ENCODE results near the gene INSYN2B. TPM values are rescaled to one million over a fixed set of nuclear protein-coding genes. Genes with fewer than 3 reads are reported as not detected.

The INSYN2B gene
- total RNA-seq, 1 experiment from 2014 or later = not detected

DNA sequence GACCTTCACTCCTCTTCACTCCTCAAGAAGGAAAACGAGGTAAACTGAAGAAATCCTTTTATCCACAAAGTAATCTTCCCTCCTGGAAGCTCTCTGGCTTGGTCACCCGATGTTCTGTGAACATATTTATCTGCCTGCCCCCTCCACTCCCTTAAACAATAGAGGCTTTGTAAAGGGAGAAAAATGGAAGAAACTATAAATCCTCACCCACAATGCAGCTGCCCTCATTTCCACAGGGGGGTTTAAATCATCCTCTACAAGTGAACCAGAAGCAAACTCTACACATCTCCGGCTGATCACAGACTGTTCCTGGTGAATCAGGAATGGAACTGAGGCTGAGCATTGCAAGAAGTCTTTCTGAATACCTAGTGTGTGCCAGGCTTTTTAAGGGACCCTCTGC is 7.2 kb downstream of the INSYN2B start:
- H3K4me1 ChIP-seq (ENCODE audit: control insufficient read depth in 1 of 2, insufficient read depth in 2 of 2, low read length in 2 of 2) = peaks cover 0 to 9% of the 10 kb centered on the region in 2 experiments; a peak in 2 of 4 replicates
- ChIA-PET POLR2A (no interaction called here), CTCF (no interaction called here), RAD21 (ENCODE audit: low non-redundant PET in 1 of 2, low total read pairs in 2 of 2, uncharacterized antibody in 2 of 2, unreplicated experiment in 2 of 2) (no interaction called here)
- no peaks in the 10 kb centered on the region for H3K9me3 ChIP-seq (ENCODE audit: control insufficient read depth in 1 of 2, insufficient read depth in 1 of 2, low read depth in 1 of 2, low read length in 2 of 2)
- H3K79me2 ChIP-seq (ENCODE audit: insufficient read depth, low read length) = no peaks in the 10 kb centered on the region
- no TSS peak for BruUV-seq (replicated peaks)
- H3K4me2 ChIP-seq (ENCODE audit: low read length) = no peak overlapping the region
- no peaks in the 10 kb centered on the region for H3K36me3 ChIP-seq (ENCODE audit: control insufficient read depth in 1 of 2, insufficient read depth in 2 of 2, low read length in 2 of 2)
- H3K27me3 ChIP-seq (ENCODE audit: insufficient read depth, low read length) = peaks cover 61% of the 10 kb centered on the region
- no peaks in the 10 kb centered on the region for H4K20me1 ChIP-seq (ENCODE audit: insufficient read depth)
- no peak overlapping the region for H3K4me3 ChIP-seq (replicated peaks in 1 of 2; ENCODE audit: low read depth in 1 of 2, low read length in 2 of 2)
- no peak overlapping the region for H3K27ac ChIP-seq (ENCODE audit: low read depth, low read length)
- no peak for TF ChIP-seq EGR1 (IDR thresholded peaks at IDR 0.05; ENCODE audit: low read depth)
- no peak for TF ChIP-seq ELF1 (IDR thresholded peaks at IDR 0.05; ENCODE audit: borderline replicate concordance, low read depth)
- no peak for TF ChIP-seq YY1 (IDR thresholded peaks at IDR 0.05; ENCODE audit: extremely low read depth, insufficient replicate concordance, low read depth, low read length)
- TF ChIP-seq, protein P1, sequence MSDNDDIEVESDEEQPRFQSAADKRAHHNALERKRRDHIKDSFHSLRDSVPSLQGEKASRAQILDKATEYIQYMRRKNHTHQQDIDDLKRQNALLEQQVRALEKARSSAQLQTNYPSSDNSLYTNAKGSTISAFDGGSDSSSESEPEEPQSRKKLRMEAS (IDR thresholded peaks at IDR 0.05) = no peak
- TF ChIP-seq, protein P2, sequence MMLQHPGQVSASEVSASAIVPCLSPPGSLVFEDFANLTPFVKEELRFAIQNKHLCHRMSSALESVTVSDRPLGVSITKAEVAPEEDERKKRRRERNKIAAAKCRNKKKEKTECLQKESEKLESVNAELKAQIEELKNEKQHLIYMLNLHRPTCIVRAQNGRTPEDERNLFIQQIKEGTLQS (IDR thresholded peaks at IDR 0.05) = no peak
- no peak for TF ChIP-seq SP1 (IDR thresholded peaks at IDR 0.05; ENCODE audit: low read depth)
- no peak for TF ChIP-seq RAD21 (IDR thresholded peaks at IDR 0.05; ENCODE audit: low read depth)
- no peak for TF ChIP-seq CEBPB (IDR thresholded peaks at IDR 0.05; ENCODE audit: low read depth)
- TF ChIP-seq, protein P3, sequence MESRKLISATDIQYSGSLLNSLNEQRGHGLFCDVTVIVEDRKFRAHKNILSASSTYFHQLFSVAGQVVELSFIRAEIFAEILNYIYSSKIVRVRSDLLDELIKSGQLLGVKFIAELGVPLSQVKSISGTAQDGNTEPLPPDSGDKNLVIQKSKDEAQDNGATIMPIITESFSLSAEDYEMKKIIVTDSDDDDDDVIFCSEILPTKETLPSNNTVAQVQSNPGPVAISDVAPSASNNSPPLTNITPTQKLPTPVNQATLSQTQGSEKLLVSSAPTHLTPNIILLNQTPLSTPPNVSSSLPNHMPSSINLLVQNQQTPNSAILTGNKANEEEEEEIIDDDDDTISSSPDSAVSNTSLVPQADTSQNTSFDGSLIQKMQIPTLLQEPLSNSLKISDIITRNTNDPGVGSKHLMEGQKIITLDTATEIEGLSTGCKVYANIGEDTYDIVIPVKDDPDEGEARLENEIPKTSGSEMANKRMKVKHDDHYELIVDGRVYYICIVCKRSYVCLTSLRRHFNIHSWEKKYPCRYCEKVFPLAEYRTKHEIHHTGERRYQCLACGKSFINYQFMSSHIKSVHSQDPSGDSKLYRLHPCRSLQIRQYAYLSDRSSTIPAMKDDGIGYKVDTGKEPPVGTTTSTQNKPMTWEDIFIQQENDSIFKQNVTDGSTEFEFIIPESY (IDR thresholded peaks at IDR 0.05; ENCODE audit: extremely low read depth, insufficient replicate concordance, low read length) = no peak
- TF ChIP-seq, protein P4, sequence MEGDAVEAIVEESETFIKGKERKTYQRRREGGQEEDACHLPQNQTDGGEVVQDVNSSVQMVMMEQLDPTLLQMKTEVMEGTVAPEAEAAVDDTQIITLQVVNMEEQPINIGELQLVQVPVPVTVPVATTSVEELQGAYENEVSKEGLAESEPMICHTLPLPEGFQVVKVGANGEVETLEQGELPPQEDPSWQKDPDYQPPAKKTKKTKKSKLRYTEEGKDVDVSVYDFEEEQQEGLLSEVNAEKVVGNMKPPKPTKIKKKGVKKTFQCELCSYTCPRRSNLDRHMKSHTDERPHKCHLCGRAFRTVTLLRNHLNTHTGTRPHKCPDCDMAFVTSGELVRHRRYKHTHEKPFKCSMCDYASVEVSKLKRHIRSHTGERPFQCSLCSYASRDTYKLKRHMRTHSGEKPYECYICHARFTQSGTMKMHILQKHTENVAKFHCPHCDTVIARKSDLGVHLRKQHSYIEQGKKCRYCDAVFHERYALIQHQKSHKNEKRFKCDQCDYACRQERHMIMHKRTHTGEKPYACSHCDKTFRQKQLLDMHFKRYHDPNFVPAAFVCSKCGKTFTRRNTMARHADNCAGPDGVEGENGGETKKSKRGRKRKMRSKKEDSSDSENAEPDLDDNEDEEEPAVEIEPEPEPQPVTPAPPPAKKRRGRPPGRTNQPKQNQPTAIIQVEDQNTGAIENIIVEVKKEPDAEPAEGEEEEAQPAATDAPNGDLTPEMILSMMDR (IDR thresholded peaks at IDR 0.05 in 2 of 3, conservative IDR thresholded peaks at IDR 0.05 in 1 of 3; ENCODE audit: borderline replicate concordance in 1 of 3, insufficient read depth in 1 of 3, low read depth in 2 of 3, low read length in 2 of 3) = no peak
- no peak for TF ChIP-seq EZH2phosphoT487 (IDR thresholded peaks at IDR 0.05; ENCODE audit: borderline replicate concordance)
- no peak for TF ChIP-seq CBX3 (IDR thresholded peaks at IDR 0.05; ENCODE audit: low read depth)
- TF ChIP-seq POLR2A (IDR thresholded peaks at IDR 0.05; ENCODE audit: borderline replicate concordance, extremely low read depth, insufficient read depth, insufficient read length) = no peak
- TF ChIP-seq TCF7L2 (IDR thresholded peaks at IDR 0.05; ENCODE audit: borderline replicate concordance, extremely low read depth, insufficient read depth, insufficient read length) = no peak
- TF ChIP-seq SIN3A (IDR thresholded peaks at IDR 0.05; ENCODE audit: low read depth) = no peak
- no peak for ATAC-seq
- intact Hi-C loops (cut with micrococcal nuclease) = no loop called here
- no peak for DNase-seq (ENCODE audit: low read depth, low spot score)
- no peak overlapping the region for H2AFZ ChIP-seq (ENCODE audit: low read depth, low read length, poor library complexity, severe bottlenecking)
- H3K9ac ChIP-seq (ENCODE audit: low read length) = no peak overlapping the region
- no peaks in the 10 kb centered on the region for H3K9me2 ChIP-seq (ENCODE audit: insufficient read depth)
